HG03575 (cell line): ENCODE measurements around the gene CASP2.

Experiments used
- ATAC-seq: cut with Tn5 transposase; IDR thresholded peaks from one replicate; pipeline ENCODE4 v1.9.1; 2021; ENCODE audit not compliant: unreplicated experiment, insufficient number of reproducible peaks, low FRiP score; ENCODE audit errors: extremely low read depth

Gene CASP2

DNA sequence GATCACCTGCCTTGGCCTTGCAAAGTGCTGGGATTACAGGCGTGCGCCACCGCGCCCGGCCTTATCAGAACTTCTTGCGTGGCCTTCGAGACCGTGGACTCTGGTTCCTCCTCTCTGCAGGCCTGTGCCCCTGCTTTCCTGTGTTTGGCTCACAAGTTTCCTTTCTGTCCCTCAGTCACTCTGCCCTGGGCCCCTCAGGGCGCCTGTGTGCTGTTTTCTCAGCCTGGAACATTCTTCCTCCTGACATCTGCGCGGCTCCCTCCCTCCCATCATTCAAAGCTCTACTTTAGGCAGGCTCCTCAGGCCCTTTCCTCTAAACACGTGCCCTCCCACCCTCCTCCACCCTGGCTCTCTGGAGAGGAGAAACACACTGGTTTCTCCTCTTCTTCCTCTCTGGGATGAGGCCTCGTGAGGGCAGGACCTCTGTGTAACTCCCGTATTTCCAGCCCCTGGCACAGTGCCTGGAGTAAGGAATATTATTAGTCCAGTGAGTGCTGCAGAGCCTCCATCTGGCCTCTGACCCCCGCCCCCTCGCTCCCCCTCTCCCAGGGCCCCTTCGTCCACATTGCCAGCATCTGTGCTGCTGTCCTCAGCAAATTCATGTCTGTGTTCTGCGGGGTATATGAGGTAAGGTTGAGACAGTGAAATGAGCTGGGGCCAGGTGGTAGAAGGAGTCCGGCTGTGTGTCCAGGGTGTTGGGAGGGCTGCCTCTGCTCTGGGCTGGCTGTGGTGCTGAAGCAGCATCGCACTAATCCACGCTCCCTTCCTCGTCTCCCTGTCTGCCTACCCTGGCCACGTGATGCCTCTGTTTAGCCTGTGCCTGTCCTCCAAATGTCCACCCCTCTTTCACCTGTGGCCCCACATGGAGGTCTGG is 34.8 kb downstream of the CASP2 start:
- ATAC-seq, result no peak

DNA sequence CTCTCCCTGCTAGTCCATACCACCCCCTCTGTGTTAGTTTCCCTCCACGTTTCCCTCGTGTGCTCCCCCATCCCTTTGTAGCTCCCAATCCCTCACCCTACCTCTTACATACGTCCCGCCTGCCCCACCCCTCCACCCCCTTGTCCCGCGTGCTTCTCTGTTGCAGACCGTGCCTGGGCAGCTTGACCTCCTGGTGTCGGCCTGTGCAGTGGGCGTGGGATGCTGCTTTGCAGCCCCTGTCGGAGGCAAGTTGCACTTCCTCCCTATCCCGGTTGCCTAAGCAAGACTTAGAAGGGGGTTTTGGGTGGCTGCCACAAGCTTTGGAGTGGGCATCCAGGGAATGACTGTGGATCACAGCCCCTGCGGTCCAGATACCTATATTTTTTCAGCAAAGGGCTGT is 35.5 kb downstream of the CASP2 start:
- no peak for ATAC-seq

DNA sequence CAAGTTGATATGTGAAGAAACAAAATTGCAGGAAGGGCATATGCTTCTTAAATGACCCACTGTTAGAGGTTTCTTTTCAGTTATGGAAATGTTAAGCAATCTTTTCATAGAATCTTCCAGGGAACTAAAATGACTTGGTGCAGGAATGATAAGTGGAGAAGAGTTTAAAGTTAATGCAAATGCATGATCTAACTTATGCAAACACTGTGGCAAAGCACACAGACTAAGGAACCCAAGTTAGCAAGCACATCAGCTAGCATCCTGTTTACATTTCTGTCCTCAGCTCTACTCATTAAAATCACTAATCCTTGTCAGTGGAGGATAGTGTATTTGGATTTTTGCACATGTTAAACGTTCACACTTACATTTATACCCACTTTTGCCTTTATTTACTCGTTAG is 37.1 kb downstream of the CASP2 start:
- ATAC-seq, result no peak

DNA sequence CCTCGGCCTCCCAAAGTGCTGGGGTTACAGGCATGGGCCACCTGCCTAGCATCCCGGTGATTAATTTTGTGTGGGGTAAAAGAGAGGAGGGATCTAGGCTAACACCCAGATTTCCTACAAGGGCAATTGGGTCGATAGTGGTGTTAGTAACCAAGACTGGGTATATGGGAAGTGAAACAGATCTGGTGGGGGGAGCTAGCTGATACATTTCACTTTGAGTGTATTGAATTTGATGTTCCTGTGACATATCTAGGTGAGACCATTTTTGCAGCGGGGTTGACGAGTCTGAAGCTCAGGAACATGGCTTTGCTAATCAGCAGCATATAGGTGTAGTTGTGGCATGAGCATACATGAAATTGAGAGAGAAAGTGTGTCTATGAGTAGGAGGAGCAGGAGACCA is 39.8 kb downstream of the CASP2 start:
- ATAC-seq, result peak; percentile 44

DNA sequence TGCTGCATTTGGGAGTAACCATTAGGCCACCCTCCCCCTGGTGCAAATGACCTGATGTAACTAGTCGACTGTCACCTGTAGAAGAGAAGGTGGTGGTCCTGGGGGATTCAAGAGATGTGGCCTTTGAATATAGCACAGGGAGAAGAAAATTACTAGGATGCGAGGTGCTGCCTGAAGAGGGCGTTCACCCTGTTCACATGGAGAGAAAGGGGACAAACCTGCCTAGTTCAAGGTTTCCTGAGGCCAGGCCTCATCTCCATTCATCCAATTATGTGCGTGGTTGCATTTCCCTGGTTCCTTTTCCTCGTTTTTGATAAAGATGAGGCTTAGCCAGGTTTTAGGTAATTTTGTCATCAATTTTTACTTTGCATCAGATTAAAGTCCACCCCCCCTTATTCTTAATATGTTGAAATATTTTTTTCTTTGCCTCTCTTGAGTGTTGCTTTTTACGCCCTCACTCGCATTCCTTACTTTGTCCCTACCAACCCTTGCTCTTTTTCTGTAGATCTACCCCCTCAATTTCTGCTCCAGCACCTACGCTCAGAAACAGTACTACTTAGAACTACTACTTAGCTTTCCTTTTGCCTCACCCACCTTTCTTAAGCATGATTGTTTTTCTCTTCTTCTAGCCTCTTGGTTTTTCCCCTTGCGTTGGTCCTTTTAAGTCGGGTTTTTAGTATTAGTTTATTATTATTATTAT is 41.5 kb downstream of the CASP2 start:
- ATAC-seq, result no peak

DNA sequence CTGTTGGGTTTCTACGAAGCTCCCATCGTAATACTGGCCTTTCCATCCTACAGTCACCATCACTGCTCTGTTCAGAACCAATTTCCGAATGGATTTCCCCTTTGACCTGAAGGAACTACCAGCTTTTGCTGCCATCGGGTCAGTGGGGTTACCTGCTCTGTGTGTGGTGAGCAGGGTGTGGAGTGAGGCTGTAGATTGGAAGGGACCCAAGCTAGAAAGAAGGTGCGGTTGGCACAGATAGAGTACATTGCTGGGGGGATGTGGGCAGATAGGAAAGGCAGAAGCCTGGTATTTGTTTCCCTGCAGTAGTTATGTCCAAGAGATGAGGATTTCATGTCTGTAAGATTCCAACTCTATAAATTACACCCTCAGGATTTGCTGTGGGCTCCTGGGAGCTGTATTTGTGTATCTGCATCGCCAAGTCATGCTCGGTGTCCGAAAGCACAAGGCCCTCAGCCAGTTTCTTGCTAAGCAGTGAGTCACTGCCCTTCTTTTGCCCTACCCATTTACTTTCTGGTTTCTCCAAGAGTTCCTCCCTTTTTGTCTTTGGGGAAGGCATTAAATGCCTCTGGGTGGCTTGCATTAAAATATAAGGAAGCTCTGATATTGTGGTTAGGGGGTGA is 43.1 kb downstream of the CASP2 start:
- no peak for ATAC-seq

DNA sequence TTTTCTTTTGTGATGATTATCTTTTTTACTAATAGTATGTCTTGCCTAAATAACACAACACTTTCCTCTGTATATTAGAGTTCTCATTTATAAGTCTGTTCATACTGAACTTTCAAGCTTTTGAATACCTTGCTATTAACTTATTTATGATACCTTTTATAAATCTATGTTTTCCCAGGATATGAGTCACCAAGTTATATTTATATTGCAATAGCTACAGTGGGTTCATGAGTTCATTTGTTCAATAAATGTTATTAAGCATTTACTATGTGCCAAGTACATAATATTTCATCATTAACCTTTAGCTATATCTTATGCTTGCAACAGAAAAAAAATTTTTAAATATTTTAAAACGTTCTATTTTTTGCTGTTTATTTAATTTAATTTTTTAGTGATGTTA is 46.1 kb downstream of the CASP2 start:
- ATAC-seq, result no peak

DNA sequence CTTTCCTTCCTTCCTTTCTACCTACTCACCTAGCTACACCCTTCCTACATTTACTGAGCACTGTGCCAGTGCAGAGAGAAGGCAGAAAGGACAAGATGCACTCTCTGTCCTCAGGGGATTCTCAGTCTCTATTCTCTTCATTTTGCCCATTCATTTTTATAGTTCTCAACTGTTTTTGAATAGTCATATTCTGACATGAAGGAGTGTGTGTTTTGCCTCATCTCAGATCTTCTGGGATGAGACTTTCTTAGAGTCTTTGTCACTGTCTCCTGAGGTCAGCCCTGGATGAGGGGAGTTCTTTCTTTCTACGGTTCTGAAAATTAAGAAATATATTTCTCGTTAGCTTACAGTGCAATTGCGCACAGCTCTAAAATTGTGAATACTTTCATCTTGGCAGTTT is 49.1 kb downstream of the CASP2 start:
- ATAC-seq, result no peak

DNA sequence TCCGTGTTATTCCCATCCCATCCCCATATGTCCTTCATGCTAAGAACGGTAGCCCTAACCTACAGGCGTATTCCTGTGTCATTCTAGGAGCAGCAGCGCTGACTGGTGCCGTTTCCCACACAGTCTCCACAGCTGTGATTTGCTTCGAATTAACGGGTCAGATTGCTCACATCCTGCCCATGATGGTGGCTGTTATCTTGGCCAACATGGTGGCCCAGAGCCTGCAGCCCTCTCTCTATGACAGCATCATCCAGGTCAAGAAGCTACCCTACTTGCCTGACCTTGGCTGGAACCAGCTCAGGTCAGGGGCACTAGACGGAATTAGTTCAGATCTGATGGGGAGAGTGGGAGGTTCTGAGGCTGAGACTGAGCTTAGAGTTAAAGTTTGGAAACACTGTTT is 53.7 kb downstream of the CASP2 start:
- no peak for ATAC-seq

DNA sequence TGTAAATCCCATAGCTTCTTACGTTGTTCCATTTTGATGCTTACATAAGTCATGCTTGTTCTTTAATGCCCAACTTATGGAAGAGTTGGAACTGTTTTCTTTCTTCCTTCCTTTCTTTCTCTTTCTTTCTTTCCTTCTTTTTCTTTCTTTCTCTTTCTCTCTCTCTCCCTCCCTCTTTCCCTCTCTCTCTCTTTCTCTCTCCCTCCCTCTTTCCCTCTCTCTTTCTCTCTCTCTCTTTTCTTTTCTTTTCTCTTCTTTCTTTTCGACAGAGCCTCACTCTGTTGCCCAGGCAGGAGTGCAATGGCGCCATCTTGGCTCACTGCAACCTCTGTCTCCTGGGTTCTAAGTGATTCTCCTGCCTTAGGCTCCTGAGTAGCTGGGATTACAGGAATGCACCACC is 55.4 kb downstream of the CASP2 start:
- no peak for ATAC-seq

DNA sequence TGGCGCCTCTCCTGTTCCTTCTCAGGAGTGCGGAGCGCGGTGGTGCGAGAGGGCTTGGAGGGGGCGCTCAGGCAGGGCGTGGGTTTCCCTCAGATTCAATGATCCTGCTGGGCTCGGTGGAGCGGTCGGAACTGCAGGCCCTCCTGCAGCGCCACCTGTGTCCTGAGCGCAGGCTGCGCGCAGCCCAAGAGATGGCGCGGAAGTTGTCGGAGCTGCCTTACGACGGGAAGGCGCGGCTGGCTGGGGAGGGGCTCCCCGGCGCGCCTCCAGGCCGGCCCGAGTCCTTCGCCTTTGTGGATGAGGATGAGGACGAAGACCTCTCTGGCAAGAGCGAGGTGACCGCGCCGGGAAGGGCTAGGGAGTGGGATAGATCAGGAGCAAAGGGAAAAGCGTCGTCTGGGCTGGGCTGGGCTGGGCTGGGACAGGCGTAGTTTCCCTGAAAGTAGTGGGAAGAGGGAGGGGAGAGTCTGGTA is 57.3 kb downstream of the CASP2 start:
- no peak for ATAC-seq

DNA sequence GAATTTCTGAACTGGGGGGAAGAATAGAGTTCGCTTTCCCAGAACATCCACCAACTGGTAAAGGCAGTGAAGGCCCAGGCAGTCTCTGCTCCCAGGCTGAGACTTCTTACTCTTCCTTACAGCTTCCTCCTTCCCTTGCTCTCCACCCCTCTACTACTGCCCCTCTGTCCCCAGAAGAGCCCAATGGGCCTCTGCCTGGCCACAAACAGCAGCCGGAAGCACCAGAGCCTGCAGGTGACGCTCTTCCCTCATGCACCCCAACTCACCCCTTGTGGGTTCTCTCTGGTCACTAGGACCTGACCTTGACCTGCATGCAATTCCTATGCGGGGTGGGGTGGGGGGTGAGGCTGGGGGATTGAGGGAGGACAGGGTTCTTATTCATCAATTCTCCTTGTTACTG is 57.9 kb downstream of the CASP2 start:
- no peak for ATAC-seq

DNA sequence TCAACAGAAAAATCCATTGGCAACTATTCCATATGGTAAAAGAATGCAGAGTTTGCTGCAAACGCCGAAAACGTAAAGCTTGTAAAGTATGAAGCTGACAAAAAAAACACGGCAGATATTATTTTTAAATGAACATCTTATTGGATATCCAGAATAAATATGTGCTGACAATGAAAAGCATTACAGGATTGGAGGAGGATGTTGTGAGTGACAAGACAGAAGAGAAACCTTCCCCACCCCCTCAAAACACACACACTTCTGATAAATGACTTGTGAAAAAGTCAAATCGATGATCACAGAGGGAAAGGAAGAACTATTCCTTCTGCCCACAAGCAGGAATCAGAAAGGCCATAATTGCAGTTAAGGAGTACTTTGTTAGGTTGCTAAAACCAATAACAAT is 59.8 kb downstream of the CASP2 start:
- no peak for ATAC-seq

DNA sequence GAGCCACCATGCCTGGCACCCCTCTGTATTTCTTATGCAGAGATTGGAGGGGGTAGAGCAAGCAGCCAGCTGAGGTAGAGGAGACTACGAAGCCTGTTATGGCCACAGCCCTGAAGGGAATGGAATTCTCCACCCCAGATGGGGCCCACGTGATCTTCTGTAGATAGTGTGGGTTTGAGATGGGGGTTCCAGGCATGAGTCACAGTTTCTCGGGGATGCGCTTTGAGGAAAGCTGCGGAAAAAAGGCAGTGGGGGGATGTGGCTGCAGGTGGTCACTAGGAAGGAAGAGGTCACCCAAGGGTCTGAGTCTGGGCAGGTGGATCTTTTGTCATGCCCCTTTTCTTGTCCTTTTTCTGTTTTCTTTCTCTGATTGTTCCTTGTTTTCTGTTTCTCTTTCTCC is 62.9 kb downstream of the CASP2 start:
- no peak for ATAC-seq

DNA sequence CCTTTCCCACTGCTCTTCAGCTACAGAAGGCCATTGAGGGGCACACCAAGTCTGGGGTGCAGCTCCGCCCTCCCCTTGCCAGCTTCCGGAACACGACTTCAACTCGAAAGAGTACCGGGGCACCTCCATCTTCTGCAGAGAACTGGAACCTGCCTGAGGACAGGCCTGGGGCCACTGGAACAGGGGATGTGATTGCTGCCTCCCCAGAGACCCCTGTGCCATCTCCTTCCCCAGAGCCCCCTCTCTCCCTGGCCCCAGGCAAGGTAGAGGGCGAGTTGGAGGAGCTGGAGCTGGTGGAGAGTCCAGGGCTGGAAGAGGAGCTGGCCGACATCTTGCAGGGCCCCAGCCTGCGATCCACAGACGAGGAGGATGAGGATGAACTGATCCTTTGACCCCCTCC is 63.4 kb downstream of the CASP2 start:
- ATAC-seq, result no peak

DNA sequence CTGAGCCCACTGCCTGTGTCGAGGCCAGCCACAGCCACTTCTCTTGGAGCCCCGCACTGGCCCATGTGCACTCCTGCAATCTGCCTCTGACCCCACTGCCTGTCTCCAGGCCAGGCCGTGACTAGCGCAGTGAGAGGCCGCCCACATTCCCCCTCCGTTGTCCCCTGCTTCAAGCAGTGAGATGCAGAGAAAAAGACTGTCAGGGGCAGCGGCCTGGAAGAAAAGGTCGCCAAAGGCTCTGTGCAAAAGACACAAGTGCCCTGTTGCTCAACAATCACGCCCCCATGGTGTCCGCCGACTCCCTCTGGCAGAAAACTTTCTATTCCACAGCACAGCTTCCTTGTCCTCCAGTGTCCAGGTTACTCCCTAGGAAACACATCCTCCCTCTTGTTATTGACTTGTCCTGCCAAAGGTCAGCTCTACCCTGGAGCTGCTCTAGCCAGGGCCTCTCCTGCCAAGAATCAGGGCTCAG is 64.4 kb downstream of the CASP2 start:
- ATAC-seq, result no peak

DNA sequence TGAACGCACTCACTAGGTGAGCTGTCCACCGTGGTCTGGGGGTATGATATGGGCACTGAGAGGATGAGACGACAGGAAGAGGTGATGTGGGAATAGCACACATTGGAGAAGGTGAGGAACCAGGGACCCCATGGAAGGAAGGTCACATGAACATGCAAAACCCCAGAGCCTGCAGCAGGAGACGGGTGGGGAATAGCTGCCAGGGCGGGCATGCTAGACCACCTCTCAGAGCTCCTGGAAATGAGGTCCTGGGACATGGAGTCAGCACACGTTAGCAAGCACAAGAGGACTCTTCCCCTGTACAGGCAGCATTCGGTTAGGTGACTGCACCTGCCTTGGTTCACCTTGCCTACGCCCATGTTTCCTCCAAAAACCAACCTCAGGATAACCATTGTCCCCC is 66.2 kb downstream of the CASP2 start:
- no peak for ATAC-seq

DNA sequence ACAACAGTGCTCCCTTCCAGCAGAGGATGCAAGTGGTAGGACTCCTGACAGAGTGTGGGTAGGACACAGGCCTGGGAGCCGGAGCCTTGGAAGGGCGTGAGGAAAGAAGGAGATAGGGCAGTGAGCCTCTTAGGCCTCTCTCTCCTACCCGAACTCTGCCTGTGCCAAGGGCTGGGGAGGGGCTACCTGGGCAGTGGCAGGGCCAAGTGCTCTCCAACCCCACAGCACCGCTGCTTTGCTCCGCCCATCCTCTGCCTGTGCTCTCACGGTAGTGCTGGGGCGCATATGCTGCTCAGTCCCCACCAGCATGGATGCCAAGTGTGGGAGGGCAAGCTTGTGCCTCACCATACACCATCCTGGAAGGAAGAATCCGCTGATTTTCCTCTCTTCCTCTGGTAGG is 66.8 kb downstream of the CASP2 start:
- no peak for ATAC-seq

DNA sequence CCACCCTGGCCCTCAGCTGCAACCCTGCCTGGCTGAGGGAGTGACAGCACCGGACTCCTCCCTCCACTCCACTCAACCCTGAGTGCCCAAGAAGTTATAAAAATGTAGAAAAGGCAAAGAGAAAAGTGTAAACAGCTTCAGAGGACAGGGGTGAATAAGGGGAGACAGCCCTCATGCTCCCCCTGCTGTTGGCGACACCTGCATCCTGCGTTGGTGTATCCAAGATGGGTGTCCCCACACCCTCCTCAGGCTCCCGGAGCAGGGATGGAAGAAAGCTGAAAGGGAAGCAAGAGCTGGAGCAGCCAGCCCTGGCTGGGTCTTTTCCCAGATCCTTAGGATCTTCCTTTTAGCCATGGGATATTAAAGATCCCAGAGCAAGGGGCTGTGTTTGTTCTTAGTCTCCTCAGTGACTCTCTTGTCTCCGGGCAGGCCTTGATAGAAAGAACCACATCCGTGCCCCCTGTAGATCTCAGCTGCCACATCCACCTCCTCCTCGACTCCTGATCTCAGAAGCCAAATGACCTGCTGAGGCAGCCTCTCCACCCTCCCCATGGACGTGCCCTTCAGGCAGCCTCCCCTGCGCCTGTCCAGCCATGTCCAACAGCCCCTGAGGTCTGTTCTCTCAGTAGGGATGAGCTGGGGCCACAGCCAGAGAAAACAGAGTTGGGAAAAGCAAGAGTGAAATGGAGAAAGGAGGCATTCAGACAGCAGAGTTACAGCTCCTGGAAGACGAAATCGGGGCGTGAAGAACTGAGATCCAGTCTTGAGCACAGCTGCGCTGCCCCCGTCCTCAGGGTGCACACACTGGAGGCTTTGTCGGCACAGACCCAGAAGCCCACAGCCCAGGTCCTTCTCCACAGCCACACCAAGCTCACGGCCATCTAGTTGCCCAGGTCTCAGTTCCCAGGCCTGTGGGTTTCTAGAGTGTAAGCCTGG is 67.6 kb downstream of the CASP2 start:
- ATAC-seq, result no peak
